Body of pancreas (tissue), 4 donors: ENCODE results near the gene NFKB2.

Experiments
- CTCF ChIP-seq, 7 experiments: fragments of 450-650 bp in 4 of 7; fragments of 200-600 bp in 3 of 7; sonication (generic) in 3 of 7; IDR thresholded peaks; one replicate each; pipeline ENCODE4 v1.5.1; 2016 to 2019; ENCODE audit warnings: antibody characterized with exemption in 7 of 7
- POLR2A ChIP-seq, 3 donors: fragments of 450-650 bp; IDR thresholded peaks; one replicate each; pipeline ENCODE4 v1.6.1; 2016; ENCODE audit warnings: antibody characterized with exemption in 3 of 3, mild to moderate bottlenecking in 2 of 3

DNA sequence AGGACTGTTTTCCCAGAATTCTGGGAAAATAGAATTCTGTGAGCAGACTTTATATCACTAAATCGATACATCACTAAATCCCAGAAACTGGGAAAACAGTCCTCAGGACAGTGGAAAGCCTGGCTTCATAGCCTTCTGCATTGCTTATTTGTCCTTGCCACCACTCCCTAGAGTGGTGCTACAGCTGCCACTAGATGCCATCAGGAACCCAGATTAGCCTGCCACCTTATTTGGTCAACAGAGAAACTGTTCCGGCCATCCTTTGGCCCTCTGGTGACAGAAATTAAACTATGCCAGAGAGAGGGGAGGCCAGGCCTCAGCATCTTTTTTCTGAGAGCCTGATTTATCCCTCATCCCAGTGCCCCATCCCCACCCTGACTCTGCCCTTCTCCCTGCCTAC is 19.6 kb upstream of the NFKB2 start:
- no peak for TF ChIP-seq POLR2A (IDR thresholded peaks at IDR 0.05)
- no peak for TF ChIP-seq CTCF (IDR thresholded peaks at IDR 0.05)
